SK-N-MC (cell line): ENCODE measurements around the gene MND1.
"Not testable (repeated sequence)": the region's sequence is repeated elsewhere in the genome, so short reads cannot be mapped to it uniquely, and the experiment has no call there.

Experiments used
- DNase-seq: peaks from one replicate; pipeline ENCODE4 v3.0.0-alpha.2; 2011; ENCODE audit warnings: low read depth, low spot score
- H3K27ac ChIP-seq: fragments of 200-600 bp; sonication (generic); 2 replicates; pipeline ENCODE4 v1.5.1; 2016; ENCODE audit warnings: mixed run types
- H3K36me3 ChIP-seq: fragments of 200-600 bp; sonication (generic); 2 replicates; pipeline ENCODE4 v1.6.1; 2017; ENCODE audit warnings: antibody characterized with exemption, low read length, mixed read lengths; ENCODE audit not compliant: insufficient read depth
- H3K4me3 ChIP-seq: fragments of 200-600 bp; sonication (generic); 2 replicates; pipeline ENCODE4 v1.5.1; 2016
- H3K9ac ChIP-seq: fragments of 200-600 bp; sonication (generic); 2 replicates; pipeline ENCODE4 v1.8.0; 2017; ENCODE audit warnings: mixed run types, mixed read lengths; ENCODE audit not compliant: insufficient read length
- H3K9me3 ChIP-seq: fragments of 200-600 bp; sonication (generic); 2 replicates; pipeline ENCODE4 v1.6.1; 2017; ENCODE audit warnings: low read depth, mild to moderate bottlenecking, antibody characterized with exemption, low read length, moderate library complexity, mixed read lengths
- EZH2 ChIP-seq: fragments of 200-600 bp; sonication (generic); IDR thresholded peaks from one replicate; pipeline ENCODE4 v1.6.1; 2017; ENCODE audit warnings: antibody characterized with exemption
- FOXP2 ChIP-seq: optimal IDR thresholded peaks from 2 replicates; pipeline ENCODE3; 2011; ENCODE audit warnings: mild to moderate bottlenecking, moderate library complexity; ENCODE audit not compliant: insufficient read depth; ENCODE audit errors: extremely low read length, control extremely low read depth
- POLR2AphosphoS5 ChIP-seq: IDR thresholded peaks from 2 replicates; pipeline ENCODE4 v1.6.1; 2012; ENCODE audit warnings: mild to moderate bottlenecking, low read depth, low read length, borderline replicate concordance

Gene MND1

DNA sequence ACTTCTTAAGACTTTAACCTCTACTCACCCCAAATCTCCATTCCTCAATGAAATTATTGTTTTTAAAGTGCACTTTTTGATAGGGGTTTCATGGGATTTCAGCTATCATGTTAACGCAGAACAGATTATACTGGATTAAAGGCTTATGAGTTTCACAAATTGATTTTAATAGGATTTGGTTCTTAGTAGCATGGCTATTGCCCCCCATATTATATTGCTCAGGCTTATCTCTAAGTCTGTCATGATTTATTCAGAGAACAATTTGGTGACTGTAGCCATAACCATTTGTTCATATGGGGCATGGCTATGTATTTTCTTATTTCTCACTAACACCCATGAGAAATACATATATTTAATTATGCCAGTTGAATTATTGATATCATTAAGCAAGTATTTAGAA is 57.0 kb downstream of the MND1 start:
- DNase-seq, result no peak
- Histone ChIP-seq H3K9me3 (no peaks in the 10 kb centered on the region), H3K36me3 (peaks cover 20% of the 10 kb centered on the region), H3K9ac (no peak overlapping the region), H3K27ac (no peak overlapping the region), H3K4me3 (no peak overlapping the region)
- TF ChIP-seq EZH2 (no peak), FOXP2 (no peak), POLR2AphosphoS5 (no peak)

DNA sequence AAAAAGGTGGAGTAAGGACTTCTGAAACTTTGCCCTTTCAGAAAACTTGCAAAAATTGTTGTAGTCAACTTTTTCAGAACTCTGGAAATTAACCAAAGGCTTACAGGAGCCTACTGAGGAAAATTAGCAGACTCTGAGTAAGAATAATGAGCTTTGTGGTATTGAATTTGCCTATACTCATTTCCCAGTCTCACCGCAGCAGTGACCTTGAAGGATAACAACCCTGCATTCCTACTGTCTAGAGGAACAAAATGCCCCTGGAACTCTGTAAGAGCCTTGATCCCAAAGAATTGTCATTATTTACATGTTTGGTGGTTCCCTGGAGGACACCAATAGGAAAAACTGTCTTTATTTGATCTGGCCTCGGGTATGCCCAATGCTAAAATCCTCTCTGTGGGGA is 57.9 kb downstream of the MND1 start:
- Histone ChIP-seq H3K9ac (no peak overlapping the region), H3K4me3 (no peak overlapping the region), H3K36me3 (peaks cover 22% of the 10 kb centered on the region), H3K27ac (no peak overlapping the region), H3K9me3 (no peaks in the 10 kb centered on the region)
- no peak for DNase-seq
- no peak for TF ChIP-seq POLR2AphosphoS5
- TF ChIP-seq EZH2, result no peak
- TF ChIP-seq FOXP2, result no peak

DNA sequence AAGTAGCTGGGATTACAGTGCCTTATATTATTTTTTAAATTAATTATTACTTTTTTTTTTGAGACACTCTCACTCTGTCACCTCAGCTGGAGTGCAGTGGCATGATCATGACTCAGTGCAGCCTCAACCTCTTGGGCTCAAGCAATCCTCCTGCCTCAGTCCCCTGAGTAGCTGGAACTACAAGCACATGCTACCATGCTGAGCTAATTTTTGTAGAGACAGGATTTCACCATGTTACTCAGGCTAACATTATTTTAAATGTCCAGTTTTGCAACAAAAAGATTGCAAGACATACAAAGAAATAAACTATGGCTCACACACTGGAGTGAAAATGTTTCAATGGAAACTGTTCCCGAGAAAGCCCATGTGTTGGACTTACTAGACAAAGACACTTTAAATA is 59.2 kb downstream of the MND1 start:
- H3K36me3 ChIP-seq, result peaks cover 22% of the 10 kb centered on the region
- no peak for DNase-seq
- TF ChIP-seq EZH2 (no peak), POLR2AphosphoS5 (no peak), FOXP2 (no peak)
- H3K9ac ChIP-seq, result no peak overlapping the region
- no peak overlapping the region for H3K4me3 ChIP-seq
- no peak overlapping the region for H3K27ac ChIP-seq
- no peaks in the 10 kb centered on the region for H3K9me3 ChIP-seq

DNA sequence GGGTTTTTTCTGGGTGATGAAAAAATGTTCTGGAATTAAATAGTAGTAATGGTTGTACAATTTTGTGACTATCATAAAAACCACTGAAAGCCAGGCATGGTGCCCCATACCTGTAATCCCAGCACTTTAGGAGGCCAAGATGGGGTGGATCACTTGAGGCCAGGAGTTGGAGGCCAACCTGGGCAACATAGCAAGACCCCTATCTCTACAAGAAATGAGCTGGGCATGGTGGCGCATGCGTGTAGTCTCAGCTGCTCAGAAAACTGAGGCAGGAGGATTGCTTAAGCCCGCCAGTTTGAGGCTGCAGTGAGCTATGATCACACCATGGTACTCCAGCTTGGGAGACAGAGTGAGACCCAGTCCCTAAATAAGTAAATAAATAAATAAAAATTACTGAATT is 63.4 kb downstream of the MND1 start:
- no peaks in the 10 kb centered on the region for H3K9me3 ChIP-seq
- H3K36me3 ChIP-seq, result peaks cover 14% of the 10 kb centered on the region; the same call in 1 of the 2 replicates
- H3K9ac ChIP-seq, result no peak overlapping the region
- H3K27ac ChIP-seq, result no peak overlapping the region
- TF ChIP-seq POLR2AphosphoS5 (no peak), EZH2 (no peak), FOXP2 (no peak)
- no peak overlapping the region for H3K4me3 ChIP-seq
- no peak for DNase-seq

DNA sequence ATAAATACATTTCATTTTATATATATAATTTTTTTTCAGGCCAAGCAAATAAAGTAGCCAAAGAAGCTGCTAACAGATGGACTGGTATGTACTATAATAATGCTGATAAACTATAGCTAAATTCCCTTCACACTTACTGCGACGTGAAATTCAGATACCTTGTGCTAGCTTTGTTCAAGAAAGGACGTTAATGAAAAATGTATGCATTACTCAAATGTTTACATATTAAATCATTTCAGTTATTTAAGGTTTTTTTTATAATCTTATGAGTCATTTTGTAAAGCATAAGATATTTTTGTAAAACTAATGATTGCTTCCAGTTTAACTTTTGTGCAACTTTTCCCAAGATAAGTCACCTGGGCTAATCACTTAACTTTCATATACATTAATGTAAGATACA is 64.4 kb downstream of the MND1 start:
- H3K36me3 ChIP-seq, result peaks cover 11% of the 10 kb centered on the region; the same call in 1 of the 2 replicates

DNA sequence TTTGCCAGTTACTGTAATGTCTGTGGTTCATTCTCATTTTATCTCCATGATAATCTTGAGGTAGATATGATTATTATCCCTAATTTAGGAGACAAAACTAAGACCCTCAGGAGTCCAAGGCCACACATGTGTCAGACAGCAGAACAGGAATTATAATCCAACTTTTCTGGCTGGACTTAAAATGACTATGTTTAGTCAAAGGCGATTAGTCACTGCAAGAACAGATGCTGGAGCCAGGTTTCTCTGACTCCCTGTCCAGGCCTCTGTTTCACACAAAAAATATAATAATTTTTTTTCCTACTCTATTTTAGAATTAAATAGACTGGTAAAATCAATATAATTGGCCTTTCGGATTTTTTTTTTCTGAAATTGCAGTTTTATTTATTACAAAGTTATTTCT is 64.9 kb downstream of the MND1 start:
- TF ChIP-seq FOXP2, result no peak
- no peak for TF ChIP-seq POLR2AphosphoS5
- TF ChIP-seq EZH2, result no peak

More for the DNA sequence above, 64.4 kb downstream of the MND1 start:
- Histone ChIP-seq H3K9me3 (no peaks in the 10 kb centered on the region), H3K9ac (no peak overlapping the region), H3K27ac (no peak overlapping the region), H3K4me3 (no peak overlapping the region)
- no peak for TF ChIP-seq FOXP2
- no peak for TF ChIP-seq EZH2
- no peak for TF ChIP-seq POLR2AphosphoS5
- no peak for DNase-seq

DNA sequence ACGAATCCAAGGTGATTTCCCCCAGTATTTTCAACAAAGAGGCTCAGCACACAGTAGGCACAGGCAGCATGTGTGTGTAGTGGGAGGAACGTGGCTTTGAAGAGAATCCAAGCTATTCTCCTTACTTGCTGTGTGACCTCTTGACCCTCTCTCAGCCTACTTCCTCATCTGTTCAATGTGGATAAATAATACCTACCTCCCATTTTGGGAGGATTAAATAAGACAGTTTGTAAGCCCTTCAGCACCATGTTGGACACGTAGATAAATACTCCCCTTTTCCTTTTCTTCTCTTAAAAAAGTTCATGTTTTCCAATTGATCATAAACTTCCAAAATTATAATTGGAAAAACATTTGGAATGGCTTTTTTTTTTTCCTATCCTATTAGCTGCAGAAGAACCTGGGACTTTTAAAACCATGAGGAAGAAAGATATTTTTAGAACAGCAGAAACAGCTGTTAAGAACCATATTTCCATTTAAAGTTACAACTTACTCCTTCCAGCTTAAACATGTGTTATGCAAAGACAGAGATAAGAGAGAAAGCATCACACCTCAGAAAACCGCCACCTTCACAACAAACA is 65.5 kb downstream of the MND1 start:
- TF ChIP-seq EZH2 (no peak), FOXP2 (no peak), POLR2AphosphoS5 (no peak)
- Histone ChIP-seq H3K9me3 (no peaks in the 10 kb centered on the region), H3K27ac (peak overlapping the region; percentile 61; the same call in 1 of the 2 replicates), H3K9ac (no peak overlapping the region), H3K4me3 (no peak overlapping the region), H3K36me3 (peaks cover 7% of the 10 kb centered on the region; the same call in 1 of the 2 replicates)
- no peak for DNase-seq

More for the DNA sequence above, 64.9 kb downstream of the MND1 start:
- Histone ChIP-seq H3K4me3 (no peak overlapping the region), H3K9me3 (no peaks in the 10 kb centered on the region), H3K9ac (no peak overlapping the region), H3K27ac (no peak overlapping the region), H3K36me3 (peaks cover 11% of the 10 kb centered on the region; the same call in 1 of the 2 replicates)
- DNase-seq, result no peak

DNA sequence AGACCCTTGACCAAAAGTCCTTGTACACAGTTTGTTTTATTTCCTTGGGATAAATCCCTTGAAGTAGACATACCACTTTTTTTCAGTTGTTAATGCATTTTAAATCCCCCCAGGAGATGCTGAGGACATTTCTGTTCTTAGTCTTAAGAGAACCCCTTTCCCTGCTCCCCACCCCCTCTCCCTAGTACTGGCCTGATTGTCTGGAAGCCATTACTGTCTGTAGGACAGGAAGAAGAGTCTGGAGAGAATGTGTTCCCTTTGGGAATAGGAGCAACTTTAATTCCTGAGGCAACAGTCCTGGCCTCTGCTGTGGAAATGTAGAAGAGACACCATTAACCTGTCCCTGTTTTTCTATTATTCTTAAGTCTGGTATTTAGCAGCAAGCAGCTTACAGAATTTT is 69.4 kb downstream of the MND1 start:
- H3K36me3 ChIP-seq, result 0 out of 2 replicates have a peak, but pooled peaks cover 4% of the 10 kb centered on the region
- TF ChIP-seq POLR2AphosphoS5 (no peak), EZH2 (no peak), FOXP2 (no peak)
- DNase-seq, result no peak
- no peak overlapping the region; the same call in 1 of the 2 replicates for H3K27ac ChIP-seq
- H3K9ac ChIP-seq, result no peak overlapping the region
- no peaks in the 10 kb centered on the region for H3K9me3 ChIP-seq
- H3K4me3 ChIP-seq, result no peak overlapping the region

DNA sequence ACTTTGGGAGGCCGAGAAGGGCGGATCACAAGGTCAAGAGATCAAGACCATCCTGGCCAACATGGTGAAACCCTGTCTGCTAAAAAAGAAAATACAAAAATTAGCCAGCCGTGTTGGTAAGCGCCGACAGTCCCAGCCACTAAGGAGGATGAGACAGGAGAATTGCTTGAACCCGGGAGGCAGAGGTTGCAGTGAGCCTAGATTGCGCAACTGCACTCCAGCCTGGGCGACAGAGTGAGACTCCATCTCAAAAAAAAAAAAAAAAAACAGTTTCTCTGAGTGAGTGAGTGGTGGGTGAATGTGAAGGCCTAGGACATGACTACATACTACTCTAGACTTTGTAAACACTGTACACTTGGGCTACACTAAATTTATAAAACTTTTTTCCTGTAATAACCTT is 72.0 kb downstream of the MND1 start:
- H3K9ac ChIP-seq, H3K27ac ChIP-seq, H3K9me3 ChIP-seq, DNase-seq, H3K4me3 ChIP-seq, H3K36me3 ChIP-seq: not testable (repeated sequence)
